Stimulated activated CD4-positive, alpha-beta T cell treated with anti-CD3 and anti-CD28 coated beads, TNF-alpha, amount 100 ng/mL, for 48 hours (primary cell): ENCODE measurements around the gene MAST4.

Source experiments
- DNase-seq, 3 donors: peaks; one replicate each; pipeline ENCODE4 v3.0.0-alpha.2; 2020; ENCODE audit warnings: low read depth in 3 of 3

The MAST4 gene

DNA sequence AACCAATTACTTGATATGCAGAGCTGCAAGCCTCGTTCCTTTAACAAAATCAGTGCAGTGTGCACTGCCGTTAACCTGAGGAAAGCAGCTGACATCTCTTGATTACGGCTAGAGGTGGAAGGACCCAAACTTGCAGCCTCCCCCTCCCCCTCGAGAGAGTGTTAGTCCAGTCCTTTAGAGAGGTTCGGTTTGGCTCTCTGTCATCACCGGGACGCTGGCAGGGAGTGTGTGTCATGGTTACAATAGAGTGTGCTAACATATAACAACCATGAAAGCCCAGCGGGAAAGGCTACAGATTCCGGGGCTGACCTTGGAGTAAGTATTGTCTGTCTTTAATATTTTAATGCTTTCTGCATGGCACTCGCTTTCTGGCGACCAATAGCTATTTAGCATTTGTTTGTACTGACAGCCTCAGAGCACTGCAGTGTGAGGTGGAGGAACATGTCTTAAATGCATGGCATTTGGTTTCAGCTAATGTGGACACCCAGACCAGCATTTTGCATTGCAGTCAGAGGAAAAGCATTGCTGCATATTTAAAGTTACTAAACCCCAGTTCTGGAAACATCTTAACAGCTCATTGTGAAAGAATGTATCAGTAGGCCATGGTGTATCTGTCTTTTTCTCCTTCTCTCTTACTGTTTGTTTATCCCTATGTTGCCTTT is 362.9 kb downstream of the MAST4 start:
- DNase-seq, result no peak

DNA sequence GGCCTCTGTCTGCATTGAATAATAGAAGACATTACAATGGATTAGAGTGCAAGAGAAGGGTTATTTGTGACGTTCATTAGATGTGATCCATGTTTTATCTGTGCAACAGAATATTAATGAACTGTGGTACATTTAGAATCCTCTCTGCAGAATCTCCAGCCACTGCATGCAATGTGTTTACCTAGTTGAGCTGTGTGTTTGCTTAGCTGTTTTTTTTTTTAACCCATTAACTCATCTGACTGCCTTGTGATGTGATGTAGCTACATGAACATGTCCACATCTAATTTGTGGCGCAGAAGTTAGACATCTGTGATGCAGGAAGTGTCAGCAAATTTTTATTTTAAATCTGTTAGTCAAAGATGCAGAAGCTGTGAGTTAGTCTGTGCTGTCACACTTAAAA is 363.5 kb downstream of the MAST4 start:
- DNase-seq, result no peak

DNA sequence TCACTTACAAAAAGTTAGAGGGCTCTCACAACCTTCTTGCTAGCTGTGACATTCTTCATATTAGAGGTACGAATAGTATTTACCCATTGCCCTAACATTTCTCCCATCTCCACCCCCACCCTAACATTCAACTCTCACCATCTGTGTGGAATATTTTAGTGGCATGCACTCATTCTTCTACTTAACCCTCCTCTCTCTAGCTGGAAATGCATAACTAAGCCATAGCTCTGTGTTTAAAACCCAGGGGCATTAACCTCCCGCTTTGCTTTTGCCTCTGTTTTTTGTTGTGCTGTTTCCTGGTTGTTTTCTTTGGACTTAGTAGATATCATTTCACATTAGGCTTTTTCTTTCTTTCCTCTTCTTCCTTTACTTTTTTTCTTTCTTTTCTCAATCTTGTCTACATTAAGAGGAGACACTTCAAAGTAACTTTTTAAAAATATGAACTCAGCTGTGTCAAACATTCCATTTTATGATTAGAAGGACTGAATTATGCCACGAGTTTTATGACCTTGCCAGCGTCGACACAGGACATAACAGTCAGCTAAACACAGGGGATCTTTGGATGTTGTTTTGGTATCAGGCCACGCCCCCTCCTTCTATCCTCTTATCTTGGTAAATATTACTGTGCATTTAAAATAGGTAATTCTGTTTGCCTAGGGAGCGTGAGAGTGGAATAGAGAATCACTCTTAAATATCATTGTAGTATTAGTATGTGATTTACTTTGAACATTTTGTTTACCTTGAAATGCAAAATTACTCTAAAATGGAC is 364.4 kb downstream of the MAST4 start:
- no peak for DNase-seq

DNA sequence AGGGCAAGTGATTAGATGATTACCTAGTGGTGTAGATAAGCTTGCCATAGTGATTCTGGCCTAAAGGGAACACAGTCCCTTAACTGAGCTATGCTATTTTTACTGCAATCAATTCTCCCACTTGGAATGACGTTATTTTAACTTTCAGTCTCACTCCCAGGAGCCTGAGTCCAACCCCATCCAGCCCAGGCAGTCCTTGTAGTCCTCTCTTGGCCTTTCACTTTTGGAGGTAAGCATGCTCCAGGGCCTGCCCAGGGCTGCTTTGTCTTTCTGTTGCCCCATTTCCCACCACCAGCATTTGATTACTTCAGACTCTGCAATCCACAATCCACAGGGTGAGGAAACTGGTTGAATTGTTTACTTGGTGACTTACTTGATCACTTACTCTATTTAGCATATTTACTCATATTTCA is 367.4 kb downstream of the MAST4 start:
- DNase-seq, result no peak

DNA sequence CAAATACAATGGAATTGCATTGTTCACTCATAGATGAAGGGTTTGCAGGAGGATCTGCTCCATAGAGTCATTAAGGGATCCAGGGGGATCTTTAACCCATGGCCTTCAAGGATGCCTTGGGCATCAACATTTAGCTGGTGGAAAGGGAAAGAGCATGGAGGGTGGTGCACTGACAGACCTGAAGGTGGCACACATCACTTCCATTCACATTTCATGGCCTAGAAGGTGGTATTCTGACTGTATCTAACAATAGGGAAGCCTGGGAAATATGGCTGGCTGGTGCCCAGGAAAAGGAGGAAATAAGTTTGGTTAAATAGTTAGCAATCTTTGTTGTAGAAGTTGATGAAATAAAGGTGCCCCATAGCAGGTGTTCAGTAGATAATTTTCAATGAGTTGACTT is 370.2 kb downstream of the MAST4 start:
- DNase-seq, result no peak

DNA sequence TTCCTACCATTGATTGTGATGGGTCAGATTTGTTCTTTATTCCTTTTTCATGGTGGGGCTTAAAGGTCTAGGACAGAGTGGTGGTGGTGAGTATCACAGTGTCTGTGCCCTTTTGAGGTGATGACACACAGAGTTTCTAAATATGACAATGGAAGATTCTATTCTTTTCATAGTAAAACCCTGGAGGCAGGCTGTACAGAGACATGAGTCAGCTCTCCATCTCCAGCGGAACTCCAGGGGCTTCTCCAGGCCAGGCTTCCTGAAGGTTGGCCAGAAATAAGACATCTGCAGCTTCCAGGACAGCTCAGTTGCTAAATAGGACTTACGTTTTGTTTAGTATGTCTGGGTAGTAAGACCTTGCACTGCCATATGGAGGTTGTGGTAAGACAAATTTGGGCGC is 370.9 kb downstream of the MAST4 start:
- no peak for DNase-seq

DNA sequence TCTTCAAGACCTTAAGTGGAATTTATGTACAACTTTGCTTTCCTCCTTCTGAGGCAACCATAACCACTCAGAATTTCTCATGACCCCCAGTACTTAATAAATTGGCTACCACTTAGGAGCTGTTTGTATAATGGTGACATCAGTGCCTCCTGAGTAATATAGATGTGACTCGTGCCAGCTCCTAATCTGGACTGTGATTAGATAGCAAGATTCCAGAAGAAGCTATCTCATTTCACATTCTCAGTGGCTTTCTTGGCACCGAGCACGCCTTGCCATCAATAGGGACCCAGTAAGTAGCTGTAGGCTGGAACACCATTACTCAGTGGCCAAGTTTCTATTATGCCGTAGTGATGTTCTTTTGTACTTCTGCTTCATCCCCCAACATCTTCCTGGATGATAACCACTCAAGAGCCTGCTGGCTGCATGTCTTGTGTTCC is 371.7 kb downstream of the MAST4 start:
- no peak for DNase-seq

DNA sequence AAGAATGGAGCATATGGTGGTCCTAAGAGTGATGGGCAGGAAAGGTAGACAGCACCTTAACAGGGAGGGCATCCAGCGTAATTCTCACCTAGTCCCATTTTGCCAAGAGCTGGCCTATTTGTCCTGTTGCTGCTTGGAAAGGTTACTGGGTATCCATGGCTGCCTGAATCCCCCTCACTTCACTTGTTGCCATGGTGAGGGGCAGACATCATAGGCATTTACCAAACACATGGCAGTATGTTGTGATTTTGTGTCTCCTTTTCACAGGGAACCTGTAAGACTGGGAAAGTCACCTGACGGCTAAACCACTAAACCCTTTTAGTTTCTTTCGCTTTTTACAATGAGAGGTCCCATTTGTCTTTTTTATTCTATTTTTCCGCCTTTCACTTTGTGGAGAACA is 373.3 kb downstream of the MAST4 start:
- no peak for DNase-seq

DNA sequence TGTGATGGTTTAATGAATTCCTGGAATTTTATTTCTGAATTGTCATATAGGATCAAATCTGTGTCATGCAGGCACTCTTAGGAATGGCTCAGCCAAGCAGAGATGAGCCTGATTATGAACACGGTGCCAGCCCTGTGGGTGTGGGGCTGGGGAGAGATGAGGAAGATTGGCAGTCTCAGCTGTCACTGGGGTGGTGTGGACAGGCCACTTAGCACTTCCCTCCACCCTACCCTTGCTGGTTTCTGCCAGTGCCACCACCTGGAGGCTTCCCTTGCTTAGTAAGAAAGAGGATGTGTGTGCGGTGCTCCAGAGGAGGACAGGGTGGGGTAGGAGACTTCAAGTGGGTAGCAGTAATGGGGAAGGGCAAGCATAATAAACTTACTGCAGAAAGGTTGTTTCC is 373.8 kb downstream of the MAST4 start:
- DNase-seq, result no peak

DNA sequence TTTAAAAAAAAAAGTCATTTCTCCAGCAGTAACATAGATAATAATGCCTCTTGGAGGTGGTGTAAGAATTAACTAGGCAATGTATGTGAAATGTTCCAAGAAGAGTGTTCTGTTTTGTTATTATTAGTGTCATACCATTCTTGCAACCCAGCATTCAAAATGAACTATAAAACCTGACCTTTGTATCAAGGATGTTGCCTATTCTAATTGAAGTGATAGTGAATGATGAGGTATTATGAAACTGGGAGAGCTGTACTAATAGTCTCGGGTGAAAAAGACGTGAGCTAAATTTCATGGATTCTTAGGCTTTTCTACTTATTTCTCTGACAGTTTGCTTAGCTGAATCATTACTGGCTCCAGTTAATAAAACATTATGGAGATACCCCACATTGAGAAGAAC is 375.8 kb downstream of the MAST4 start:
- no peak for DNase-seq

DNA sequence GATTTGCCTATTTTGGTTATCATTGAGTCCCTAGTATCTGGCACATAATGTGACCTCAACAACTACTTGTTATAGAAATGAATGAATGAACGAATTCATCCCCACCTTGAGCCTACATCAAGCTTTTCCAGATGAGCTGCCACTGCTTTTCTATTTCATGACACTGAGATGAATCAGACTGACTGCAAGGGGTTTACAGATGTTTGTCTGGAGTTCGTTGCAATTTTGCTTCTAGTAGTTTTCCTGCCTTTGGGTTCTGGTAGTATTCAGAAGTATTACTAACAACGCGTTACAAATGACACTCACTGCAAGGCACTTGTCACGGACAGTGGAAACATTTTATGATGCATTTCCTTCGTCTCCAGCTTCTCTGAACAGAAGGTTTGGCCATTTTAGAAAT is 378.1 kb downstream of the MAST4 start:
- DNase-seq, result no peak

DNA sequence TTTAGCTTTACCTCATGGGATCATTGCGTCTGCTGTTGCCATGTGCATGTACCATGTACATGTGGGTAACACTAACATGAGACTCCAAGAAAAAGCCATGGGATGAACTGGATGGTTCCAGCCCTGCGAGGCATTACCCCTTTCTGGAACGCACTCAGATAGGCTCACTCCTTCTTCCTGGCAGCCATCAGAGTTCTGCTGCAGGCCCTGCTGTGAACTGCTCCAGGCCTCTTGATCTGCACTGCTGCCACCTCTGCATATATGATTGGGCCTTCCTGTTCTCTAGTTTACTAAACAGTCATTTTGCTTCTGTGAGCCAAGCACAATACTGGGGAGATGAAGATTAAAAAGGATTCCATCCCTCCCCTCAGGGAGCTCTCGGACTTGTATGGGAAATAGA is 379.9 kb downstream of the MAST4 start:
- no peak for DNase-seq

DNA sequence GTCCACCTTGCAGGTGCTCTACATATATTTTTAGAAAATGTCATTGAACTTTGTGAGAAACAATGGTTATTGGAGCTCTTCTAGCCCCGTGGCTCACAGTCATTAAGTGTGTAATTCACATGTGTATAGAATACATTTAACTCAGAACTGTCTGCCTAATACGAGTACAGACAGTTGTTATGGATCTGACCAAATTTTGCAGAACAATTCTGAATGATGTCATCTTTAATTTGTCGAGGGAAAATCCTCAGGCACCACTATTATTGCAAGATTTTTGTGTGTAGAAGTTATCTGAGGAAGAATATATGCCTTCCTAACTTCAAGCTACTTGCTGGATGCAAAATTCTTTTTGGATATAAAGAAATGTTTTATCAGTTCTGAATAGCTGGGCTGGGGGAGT is 383.5 kb downstream of the MAST4 start:
- DNase-seq, result no peak

DNA sequence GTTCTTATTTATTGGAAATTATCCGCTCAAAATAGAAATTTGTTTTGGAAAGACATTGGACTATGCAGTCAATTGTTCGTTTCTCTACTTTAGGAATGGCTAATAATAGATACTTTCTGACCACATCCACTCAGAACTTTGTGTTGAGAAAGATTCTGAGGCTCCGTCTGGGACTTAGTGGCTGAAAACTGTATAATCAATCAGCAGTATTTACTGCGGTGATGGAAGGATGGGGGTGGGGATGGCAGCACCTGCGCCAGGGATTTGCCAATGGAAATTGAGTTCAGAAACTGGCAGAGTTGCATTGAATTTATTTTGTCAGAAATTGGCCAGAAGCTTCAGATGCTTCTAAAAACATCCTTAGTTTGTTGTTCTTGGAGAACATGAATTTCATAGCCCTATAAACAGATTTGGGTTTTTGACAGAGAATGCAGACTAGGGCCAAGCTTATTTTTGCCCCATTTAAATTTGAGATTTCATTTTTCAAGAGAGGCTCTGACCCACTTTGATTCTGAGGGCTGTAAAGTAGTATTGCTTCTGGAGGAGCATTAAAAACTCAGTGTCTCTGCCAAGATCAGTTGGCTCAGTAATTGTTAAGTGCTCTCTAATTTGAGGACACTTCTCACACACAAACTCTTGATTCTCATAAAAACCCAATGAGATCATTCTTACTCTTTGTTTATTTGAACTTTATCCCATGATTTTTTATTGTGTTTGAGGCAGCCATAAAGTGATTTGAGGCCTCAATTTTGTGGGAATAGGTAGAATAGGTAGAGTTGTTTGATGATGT is 385.3 kb downstream of the MAST4 start:
- no peak for DNase-seq

DNA sequence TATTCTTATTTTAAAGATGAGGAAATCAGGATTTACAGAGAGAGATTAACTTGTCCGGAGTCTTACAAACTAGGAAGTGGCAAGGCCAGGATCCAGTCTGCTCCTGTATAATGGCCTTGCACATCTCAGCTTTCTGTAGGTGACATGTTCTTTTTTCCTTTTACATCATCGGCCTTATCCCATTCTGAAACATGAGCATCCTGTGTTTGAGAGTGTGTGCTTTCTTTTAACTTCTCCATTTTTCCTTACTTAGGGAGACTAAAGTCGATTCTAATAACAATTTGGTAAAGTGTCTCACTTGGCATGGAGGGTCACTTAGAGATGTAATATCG is 385.8 kb downstream of the MAST4 start:
- no peak for DNase-seq

DNA sequence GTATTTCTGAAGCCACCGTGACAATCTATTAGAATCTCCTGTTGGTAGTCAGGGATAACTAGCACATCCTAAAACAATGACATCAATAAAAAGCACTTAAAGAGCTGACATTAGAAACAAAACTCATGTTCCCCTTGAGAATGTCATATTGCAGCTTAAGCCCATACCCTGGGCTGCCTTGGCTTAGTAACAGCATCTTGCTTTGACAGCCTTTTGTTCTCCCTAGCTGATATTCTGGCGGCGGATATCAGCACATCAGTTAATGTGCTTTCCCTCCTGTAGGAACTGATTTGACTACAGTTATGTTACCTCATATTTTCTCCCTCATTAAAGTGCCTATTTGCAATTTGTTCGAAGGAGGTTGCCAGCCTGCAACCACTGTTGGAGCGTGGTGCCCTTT is 386.3 kb downstream of the MAST4 start:
- DNase-seq, result no peak

DNA sequence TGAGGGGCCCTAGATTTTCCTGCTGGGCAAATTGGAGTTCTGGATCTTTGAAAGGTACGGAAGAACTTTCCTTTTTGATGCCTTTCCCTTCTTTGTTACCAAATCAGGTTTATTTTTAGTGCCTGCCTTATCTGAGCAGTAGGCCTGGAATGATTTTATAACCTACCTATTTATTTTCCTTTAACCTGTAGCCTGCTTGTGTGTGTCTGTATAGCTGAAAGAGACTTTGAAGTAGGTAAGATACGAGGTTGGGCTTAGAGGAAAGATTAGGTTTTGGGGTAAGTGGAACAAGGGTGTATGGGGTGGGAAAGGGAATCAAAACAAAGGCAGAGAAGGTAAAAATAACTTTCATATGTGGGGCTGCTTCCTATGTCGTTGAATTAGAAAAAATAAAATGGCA is 389.2 kb downstream of the MAST4 start:
- DNase-seq, result no peak

DNA sequence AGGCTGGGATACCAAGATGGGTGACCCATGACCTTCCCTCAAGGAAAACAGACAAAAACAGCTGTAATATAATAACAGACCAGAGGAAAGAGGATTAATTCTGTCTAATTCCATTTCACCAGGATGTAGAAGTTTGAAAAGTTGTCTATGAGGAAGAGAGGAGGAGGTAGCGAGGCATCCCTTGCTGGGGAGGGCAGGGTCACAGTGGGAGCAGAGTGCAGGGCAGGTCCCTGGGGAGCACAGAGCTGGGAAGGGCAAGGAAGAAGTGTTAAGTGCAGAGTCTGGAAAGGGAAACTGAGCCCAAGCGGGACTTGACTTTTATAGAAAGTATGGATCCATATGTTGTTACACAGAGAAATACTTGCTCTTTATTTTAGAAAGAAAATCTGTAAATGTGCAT is 389.8 kb downstream of the MAST4 start:
- no peak for DNase-seq

DNA sequence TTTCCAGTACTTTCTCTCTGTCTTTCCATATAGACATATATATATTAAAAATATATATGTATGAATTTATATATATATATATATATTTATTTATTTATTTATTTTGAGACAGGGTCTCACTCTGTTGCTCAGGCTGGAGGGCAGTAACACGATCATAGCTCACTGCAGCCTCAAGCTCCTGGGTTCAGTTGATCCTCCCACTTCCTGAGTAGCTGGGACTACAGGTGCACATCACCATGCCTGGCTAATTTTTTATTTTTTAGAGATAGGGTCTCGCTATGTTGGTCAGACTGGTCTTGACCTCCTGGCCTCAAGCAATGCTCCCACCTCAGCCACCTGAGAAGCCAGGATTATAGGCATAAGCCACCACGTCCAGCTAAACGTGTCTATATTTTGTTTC is 390.3 kb downstream of the MAST4 start:
- no peak for DNase-seq

DNA sequence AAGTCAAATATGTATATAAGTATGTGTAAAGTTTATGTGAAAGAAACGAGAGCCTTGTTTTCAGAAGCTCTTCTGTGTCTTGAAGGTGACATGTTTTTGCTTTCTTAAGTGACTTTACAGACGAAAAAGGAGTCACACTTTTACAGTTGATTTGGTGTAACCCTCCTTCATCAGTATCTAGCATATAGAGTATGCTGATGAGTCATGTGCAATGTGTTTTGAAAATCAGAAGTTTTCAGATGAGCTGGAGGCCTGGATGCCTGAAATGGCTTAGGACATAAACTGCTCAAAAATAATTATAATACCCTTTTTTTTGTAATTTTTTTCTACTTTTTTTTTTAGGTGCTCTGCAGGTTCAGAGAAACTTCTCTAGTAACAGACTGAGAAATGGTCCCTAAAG is 390.9 kb downstream of the MAST4 start:
- no peak for DNase-seq

DNA sequence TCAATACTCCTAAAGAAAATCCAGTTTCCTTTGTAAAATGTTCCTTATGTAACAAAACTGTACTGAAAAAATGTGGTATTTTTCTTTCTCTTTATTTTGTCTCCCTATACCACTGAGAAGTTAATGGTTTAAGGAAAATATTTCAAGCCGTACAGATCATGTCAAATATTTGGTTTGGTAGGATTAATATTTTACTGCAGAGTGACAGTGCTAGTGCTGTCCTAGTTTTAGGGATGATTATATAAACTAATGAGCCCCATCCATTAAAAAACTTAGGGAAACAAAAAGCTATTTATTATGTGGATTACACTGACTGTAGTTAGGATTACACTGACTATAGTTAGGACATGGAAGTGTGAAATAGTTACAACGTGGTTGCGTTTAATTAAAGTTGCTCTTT is 391.3 kb downstream of the MAST4 start:
- DNase-seq, result no peak

DNA sequence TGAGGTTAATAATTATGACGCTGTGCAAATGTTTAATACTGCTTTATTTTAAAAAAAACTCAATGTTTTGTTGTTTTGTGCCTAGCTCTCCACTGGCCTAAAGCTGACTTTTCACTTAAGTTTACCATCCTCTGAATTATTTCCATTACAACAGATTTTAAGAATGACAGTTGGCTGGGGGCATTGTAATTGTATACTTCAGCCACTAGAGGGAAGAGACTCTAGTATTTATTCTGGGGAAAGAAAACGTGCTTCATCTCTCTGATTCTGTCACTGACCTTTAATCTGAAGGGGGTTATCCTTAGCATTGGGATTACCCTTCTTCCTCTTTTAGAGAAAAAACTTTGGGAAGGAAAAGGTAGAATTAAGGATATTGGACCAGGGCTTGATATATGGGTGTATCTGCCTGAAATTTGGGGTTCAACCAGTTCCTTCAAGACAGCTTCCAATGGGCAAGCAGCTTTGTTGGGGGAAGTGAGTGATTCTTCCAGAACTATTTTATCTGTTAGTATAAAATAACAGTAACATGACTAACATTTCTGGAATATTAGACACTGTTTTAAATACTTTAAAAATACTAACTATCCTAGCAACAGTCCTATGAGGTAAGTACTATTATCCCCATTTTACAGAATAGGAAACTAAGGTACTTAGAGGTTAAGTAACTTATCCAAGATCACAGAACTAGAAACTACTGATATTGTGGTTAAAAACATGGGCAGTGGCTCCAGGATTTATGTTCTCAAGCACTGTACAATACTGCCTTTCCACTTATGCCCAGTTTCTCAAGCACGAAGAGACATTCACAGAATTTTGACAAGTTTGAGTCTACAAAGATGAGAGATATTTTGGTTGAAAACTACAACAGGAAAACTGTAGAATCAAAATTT is 392.0 kb downstream of the MAST4 start:
- DNase-seq, result no peak
